NB4 (cell line): ENCODE measurements around the gene RPGRIP1L.

ENCODE experiments used
- CTCF ChIP-seq: IDR thresholded peaks from one replicate; pipeline ENCODE4 v1.5.1; 2012; ENCODE audit warnings: low read depth, low read length
- POLR2A ChIP-seq: IDR thresholded peaks from 2 replicates; pipeline ENCODE4 v1.6.1; 2011; ENCODE audit warnings: mild to moderate bottlenecking; ENCODE audit not compliant: insufficient read length; ENCODE audit errors: extremely low read depth

GRCh38 chr16:53680756-53681155 is 22.9 kb downstream of the RPGRIP1L start:
- TF ChIP-seq POLR2A = no peak
- TF ChIP-seq CTCF = no peak
